ENCODE results near the gene PLXNA2. TPM values are rescaled to one million over a fixed set of nuclear protein-coding genes. Genes with fewer than 3 reads are reported as not detected.

The PLXNA2 gene
- total and polyA plus RNA-seq, 2 of the 13 experiments (the other 11 are each of a cell fraction or from before 2014, with no cell fraction given) = 1.1 to 2.1 TPM

DNA sequence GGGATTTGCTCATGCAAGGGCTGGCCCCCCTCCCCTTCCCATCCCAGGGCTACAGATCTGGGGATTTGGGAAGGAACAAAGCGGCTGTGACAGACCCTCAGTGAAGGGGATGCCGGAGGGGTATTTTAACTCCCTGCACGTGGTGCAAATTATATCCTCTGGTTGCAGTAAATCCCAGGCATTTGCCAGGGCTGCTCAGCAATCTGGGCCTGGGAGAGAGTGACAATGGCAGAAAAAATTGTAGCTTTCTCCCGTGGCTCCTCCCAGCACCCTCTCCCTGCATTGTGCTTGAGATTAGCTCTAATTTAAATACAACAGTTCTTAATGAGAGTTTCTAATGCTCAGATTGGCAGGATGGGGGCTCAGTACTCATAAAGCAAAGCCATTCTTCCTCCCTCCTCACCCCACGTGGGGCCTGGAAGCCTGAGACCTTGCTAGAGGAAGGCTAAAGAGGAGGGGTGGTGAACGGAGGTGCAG lies 203.3 kb downstream of the PLXNA2 start:
- no peak overlapping the region for H3K27ac ChIP-seq (ENCODE audit: extremely low read length, insufficient read depth, low read length)
- CTCF ChIA-PET (ENCODE audit: low intra/inter-chr PET ratio, low total read pairs) = no interaction called here
- POLR2A ChIA-PET = no interaction called here
- TF ChIP-seq, protein P1, sequence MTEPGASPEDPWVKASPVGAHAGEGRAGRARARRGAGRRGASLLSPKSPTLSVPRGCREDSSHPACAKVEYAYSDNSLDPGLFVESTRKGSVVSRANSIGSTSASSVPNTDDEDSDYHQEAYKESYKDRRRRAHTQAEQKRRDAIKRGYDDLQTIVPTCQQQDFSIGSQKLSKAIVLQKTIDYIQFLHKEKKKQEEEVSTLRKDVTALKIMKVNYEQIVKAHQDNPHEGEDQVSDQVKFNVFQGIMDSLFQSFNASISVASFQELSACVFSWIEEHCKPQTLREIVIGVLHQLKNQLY (CRISPR knock-in tag; IDR thresholded peaks at IDR 0.05) = no peak
- TF ChIP-seq, protein P2, sequence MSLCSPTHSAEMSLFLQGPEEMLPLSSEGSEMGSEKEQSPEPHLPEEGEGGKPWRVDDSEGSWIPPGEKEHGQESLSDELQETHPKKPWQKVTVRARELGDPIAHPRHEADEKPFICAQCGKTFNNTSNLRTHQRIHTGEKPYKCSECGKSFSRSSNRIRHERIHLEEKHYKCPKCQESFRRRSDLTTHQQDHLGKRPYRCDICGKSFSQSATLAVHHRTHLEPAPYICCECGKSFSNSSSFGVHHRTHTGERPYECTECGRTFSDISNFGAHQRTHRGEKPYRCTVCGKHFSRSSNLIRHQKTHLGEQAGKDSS (CRISPR knock-in tag; IDR thresholded peaks at IDR 0.05; ENCODE audit: borderline replicate concordance, low read depth) = no peak
- no peak for TF ChIP-seq SP1 (IDR thresholded peaks at IDR 0.05)
- no peak for TF ChIP-seq SP1 (CRISPR knock-in tag; IDR thresholded peaks at IDR 0.05)
- no peak for TF ChIP-seq ZNF558 (CRISPR knock-in tag; IDR thresholded peaks at IDR 0.05; ENCODE audit: borderline replicate concordance)
- TF ChIP-seq ZNF850 (CRISPR knock-in tag; conservative IDR thresholded peaks at IDR 0.05) = no peak
- TF ChIP-seq PRMT3 (CRISPR knock-in tag; IDR thresholded peaks at IDR 0.05; ENCODE audit: borderline replicate concordance, low read depth) = no peak
- no peak for TF ChIP-seq NFIB (CRISPR knock-in tag; IDR thresholded peaks at IDR 0.05; ENCODE audit: borderline replicate concordance)
- no peak for TF ChIP-seq ZNF446 (CRISPR knock-in tag; IDR thresholded peaks at IDR 0.05)
- TF ChIP-seq, protein P3, sequence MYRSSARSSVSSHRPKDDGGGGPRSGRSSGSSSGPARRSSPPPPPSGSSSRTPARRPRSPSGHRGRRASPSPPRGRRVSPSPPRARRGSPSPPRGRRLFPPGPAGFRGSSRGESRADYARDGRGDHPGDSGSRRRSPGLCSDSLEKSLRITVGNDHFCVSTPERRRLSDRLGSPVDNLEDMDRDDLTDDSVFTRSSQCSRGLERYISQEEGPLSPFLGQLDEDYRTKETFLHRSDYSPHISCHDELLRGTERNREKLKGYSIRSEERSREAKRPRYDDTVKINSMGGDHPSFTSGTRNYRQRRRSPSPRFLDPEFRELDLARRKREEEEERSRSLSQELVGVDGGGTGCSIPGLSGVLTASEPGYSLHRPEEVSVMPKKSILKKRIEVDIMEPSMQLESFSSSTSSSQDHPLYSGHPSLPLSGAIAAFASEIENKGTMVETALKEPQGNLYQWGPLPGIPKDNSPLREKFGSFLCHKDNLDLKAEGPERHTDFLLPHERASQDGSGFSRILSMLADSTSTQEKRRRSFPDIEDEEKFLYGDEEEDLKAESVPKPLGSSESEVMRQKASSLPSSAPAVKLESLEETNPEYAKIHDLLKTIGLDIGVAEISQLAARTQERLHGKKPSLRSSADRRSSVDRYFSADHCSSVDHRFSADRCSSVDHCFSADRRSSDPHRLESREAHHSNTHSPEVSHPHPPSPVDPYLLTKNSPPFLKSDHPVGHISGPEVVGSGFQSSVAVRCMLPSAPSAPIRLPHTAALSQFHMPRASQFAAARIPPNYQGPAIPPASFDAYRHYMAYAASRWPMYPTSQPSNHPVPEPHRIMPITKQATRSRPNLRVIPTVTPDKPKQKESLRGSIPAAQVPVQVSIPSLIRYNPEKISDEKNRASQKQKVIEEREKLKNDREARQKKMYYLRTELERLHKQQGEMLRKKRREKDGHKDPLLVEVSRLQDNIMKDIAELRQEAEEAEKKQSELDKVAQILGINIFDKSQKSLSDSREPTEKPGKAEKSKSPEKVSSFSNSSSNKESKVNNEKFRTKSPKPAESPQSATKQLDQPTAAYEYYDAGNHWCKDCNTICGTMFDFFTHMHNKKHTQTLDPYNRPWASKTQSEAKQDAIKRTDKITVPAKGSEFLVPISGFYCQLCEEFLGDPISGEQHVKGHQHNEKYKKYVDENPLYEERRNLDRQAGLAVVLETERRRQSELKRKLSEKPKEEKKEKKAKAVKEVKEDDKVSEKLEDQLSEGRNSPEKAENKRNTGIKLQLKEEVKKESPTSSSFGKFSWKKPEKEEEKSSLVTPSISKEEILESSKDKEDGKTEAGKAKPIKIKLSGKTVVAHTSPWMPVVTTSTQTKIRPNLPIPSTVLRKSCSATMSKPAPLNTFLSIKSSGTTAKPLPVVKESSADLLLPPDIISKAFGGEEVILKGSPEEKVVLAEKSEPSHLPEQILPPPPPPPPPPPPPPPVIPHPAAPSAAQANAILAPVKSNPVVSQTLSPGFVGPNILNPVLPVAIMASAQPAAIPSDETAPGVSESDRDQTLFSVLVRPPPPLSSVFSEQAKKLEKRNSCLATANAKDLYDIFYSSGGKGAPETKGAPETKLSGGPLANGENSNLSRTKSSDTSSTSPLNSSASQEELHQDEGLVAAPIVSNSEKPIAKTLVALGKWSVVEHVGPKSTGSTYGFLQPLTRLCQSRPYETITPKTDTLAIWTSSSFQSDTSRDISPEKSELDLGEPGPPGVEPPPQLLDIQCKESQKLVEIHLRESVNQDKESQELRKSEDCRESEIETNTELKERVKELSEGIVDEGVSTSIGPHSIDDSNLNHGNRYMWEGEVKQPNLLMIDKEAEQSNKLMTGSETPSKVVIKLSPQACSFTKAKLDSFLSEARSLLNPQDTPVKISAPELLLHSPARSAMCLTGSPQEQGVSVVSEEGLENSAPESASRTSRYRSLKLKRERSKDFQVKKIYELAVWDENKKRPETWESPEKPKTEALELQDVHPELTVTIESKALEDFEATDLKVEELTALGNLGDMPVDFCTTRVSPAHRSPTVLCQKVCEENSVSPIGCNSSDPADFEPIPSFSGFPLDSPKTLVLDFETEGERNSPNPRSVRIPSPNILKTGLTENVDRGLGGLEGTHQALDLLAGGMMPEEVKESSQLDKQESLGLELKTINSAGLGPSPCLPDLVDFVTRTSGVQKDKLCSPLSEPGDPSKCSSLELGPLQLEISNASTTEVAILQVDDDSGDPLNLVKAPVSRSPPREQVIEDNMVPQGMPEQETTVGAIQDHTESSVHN (CRISPR knock-in tag; IDR thresholded peaks at IDR 0.05) = no peak
- no peak for TF ChIP-seq CCDC6 (CRISPR knock-in tag; IDR thresholded peaks at IDR 0.05)
- no peak for TF ChIP-seq ZNF879 (CRISPR knock-in tag; IDR thresholded peaks at IDR 0.05)
- TF ChIP-seq PHF21A (CRISPR knock-in tag; IDR thresholded peaks at IDR 0.05) = no peak
- TF ChIP-seq ZFP36L1 (CRISPR knock-in tag; IDR thresholded peaks at IDR 0.05) = no peak
- no peak for TF ChIP-seq ETV6 (CRISPR knock-in tag; conservative IDR thresholded peaks at IDR 0.05)
- no peak for TF ChIP-seq HDAC2 (CRISPR knock-in tag; IDR thresholded peaks at IDR 0.05)

More for the DNA sequence above, 203.3 kb downstream of the PLXNA2 start:
- Histone ChIP-seq H3K4me1 (ENCODE audit: insufficient read depth, low read length) (no peaks in the 10 kb centered on the region), H4K20me1 (ENCODE audit: insufficient read depth, low read length) (no peaks in the 10 kb centered on the region), H3K36me3 (replicated peaks in 1 of 2; ENCODE audit: control insufficient read depth in 1 of 2, insufficient read depth in 2 of 2, low read length in 2 of 2) (peaks cover 0 to 4% of the 10 kb centered on the region in 2 experiments; a peak in 2 of 5 replicates), H3K27me3 (ENCODE audit: control insufficient read depth in 1 of 2, insufficient read depth in 2 of 2, low read length in 2 of 2) (no peaks in the 10 kb centered on the region), H3K4me2 (ENCODE audit: low read depth, low read length) (no peak overlapping the region), H3K9me3 (ENCODE audit: low read length) (no peaks in the 10 kb centered on the region), H3K4me3 (replicated peaks in 1 of 3; ENCODE audit: insufficient read depth in 1 of 3, low read depth in 2 of 3, low read length in 3 of 3) (no peak overlapping the region), H3K9ac (ENCODE audit: insufficient read depth, low read depth, low read length) (no peak overlapping the region), H2AFZ (ENCODE audit: low read length) (no peak overlapping the region), H3K79me2 (ENCODE audit: insufficient read depth, low read length) (no peaks in the 10 kb centered on the region)
- intact Hi-C loops (cut with micrococcal nuclease; ENCODE audit: unreplicated experiment) = no loop called here
- BruUV-seq (replicated peaks) = no TSS peak
- WGBS (ENCODE audit: low lambda C conversion rate) = 76% methylated on average over 6 of the region's 6 CpGs
- DNase-seq (ENCODE audit: low spot score) = no peak
- ATAC-seq = no peak
- in situ Hi-C loops (cut with HindIII; ENCODE audit: extremely low pct_ligation_motif_present, low pct_unique_long_range_greater_than_20kb) = no loop called here
- no peak for FAIRE-seq

Data from HepG2 (cell line).